Endothelial cell of umbilical vein (primary cell): ENCODE data around the gene CCDC88B.

Source experiments
- EZH2 ChIP-seq: IDR thresholded peaks from 2 replicates; pipeline ENCODE4 v1.6.1; 2012; ENCODE audit warnings: borderline replicate concordance, low read depth, mild to moderate bottlenecking, moderate library complexity, low read length, inconsistent platforms; ENCODE audit not compliant: severe bottlenecking
- JUN ChIP-seq: IDR thresholded peaks from 2 replicates; pipeline ENCODE4 v1.6.1; 2011; ENCODE audit warnings: borderline replicate concordance, low read depth; ENCODE audit not compliant: insufficient read length, insufficient read depth
- MYC ChIP-seq: IDR thresholded peaks from one replicate; pipeline ENCODE4 v1.6.1; 2011; ENCODE audit warnings: mild to moderate bottlenecking, low read depth, low read length
- POLR2A ChIP-seq: IDR thresholded peaks from 2 replicates; pipeline ENCODE4 v1.6.1; 2012; ENCODE audit warnings: low read depth, mild to moderate bottlenecking, control low read depth, low read length
- POLR2AphosphoS5 ChIP-seq: IDR thresholded peaks from 2 replicates; pipeline ENCODE4 v1.6.1; 2012; ENCODE audit warnings: low read depth, mild to moderate bottlenecking, control low read depth, low read length, moderate library complexity; ENCODE audit not compliant: insufficient read depth
- TF ChIP-seq, protein P1 (sequence below), 2 donors: IDR thresholded peaks; 1 replicate in 1 of 2; 2 replicates in 1 of 2; pipeline ENCODE4 v1.5.1; 2011; ENCODE audit warnings: low read length in 2 of 2, mild to moderate bottlenecking in 2 of 2, moderate library complexity in 2 of 2, control low read depth in 1 of 2, inconsistent platforms in 1 of 2, low read depth in 1 of 2; ENCODE audit not compliant: insufficient read depth in 1 of 2; ENCODE audit errors: extremely low read depth in 1 of 2

GRCh38 chr11:64305075-64305690, 34.8 kb upstream of the CCDC88B start, which contains the start of gene ESRRA:
- TF ChIP-seq, protein P1, sequence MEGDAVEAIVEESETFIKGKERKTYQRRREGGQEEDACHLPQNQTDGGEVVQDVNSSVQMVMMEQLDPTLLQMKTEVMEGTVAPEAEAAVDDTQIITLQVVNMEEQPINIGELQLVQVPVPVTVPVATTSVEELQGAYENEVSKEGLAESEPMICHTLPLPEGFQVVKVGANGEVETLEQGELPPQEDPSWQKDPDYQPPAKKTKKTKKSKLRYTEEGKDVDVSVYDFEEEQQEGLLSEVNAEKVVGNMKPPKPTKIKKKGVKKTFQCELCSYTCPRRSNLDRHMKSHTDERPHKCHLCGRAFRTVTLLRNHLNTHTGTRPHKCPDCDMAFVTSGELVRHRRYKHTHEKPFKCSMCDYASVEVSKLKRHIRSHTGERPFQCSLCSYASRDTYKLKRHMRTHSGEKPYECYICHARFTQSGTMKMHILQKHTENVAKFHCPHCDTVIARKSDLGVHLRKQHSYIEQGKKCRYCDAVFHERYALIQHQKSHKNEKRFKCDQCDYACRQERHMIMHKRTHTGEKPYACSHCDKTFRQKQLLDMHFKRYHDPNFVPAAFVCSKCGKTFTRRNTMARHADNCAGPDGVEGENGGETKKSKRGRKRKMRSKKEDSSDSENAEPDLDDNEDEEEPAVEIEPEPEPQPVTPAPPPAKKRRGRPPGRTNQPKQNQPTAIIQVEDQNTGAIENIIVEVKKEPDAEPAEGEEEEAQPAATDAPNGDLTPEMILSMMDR (IDR thresholded peaks at IDR 0.05; ENCODE audit: extremely low read depth in 1 of 2, insufficient read depth in 1 of 2, low read depth in 1 of 2, low read length in 2 of 2) = no peak
- TF ChIP-seq POLR2AphosphoS5 (peak; percentile 10), POLR2A (no peak), JUN (no peak), EZH2 (no peak), MYC (peak; percentile 38)
